Colonic mucosa (tissue), 4 donors: ENCODE measurements around the gene WWC1. TPM values are rescaled to one million over a fixed set of nuclear protein-coding genes. Genes with fewer than 3 reads are reported as not detected.
"Not testable (repeated sequence)": the region's sequence is repeated elsewhere in the genome, so short reads cannot be mapped to it uniquely, and the experiment has no call there.

Experiments
- DNase-seq: peaks from one replicate; pipeline ENCODE4 v3.0.0-alpha.2; 2020
- H3K27ac ChIP-seq: fragments of 200-600 bp; one replicate; pipeline ENCODE4 v1.8.0; 2021
- H3K27me3 ChIP-seq: fragments of 200-600 bp; one replicate; pipeline ENCODE4 v1.8.0; 2021
- H3K36me3 ChIP-seq: fragments of 200-600 bp; one replicate; pipeline ENCODE4 v1.8.0; 2021
- H3K4me1 ChIP-seq: fragments of 200-600 bp; one replicate; pipeline ENCODE4 v1.8.0; 2021; ENCODE audit warnings: mild to moderate bottlenecking
- H3K4me3 ChIP-seq: fragments of 200-600 bp; one replicate; pipeline ENCODE4 v1.8.0; 2021
- H3K9ac ChIP-seq, 2 donors: one replicate each; pipeline ENCODE4 v1.7.0; 2013; ENCODE audit warnings: control low read depth in 2 of 2, low read depth in 2 of 2, low read length in 2 of 2
- H3K9me3 ChIP-seq: fragments of 200-600 bp; one replicate; pipeline ENCODE4 v1.8.0; 2021
- intact Hi-C: fragments of 100-400 bp; cut with DNase I; formaldehyde crosslinking; loops from one replicate; pipeline ENCODE4 v1.14.1; 2022
- total RNA-seq, 2 donors: library from RNA; stranded (reverse); fragmentation: NEBNext Ultra II Directional in 1 of 2; extraction: Animal tissue kit (Norgen Biotek cat#: 25700) in 1 of 2; gene quantifications; one replicate each; pipeline ENCODE4 v1.2.1, GENCODE V29; 2021
- TF ChIP-seq, protein P1 (sequence below): fragments of 200-600 bp; IDR thresholded peaks from one replicate; pipeline ENCODE4 v1.8.0; 2022; ENCODE audit warnings: antibody characterized with exemption, mild to moderate bottlenecking
- donor health status: healthy.
- donor health status: DM: no; HTN: no; CAD: no.
- donor health status: DM: no; HTN: no; CAD: no.

Gene WWC1
- total RNA-seq, 2 donors from 2014 or later = 15.3 to 33.3 TPM

DNA sequence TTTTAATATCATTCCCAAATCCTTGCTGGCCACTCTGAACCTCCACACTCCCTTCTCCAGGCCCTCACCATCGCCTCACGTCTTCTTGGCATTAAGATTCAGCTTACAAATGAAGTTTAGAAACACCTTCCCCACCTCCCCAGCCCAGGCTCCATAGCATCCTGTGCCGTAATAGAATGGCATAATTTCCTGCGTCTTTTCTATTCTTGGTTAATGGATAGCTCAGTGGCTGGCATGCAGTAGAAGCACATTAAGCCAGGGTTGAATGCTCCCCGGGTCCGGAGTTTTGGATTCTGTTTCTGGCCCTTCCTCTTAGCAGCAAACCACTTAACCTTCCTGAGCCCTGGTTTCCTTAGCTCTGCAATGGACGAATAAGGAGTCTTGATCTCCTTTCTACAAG lies 13.8 kb downstream of the WWC1 start:
- DNase-seq = no peak
- Histone ChIP-seq H3K9ac (peak overlapping the region in 1 of 2 donors; percentile 13), H3K4me1 (peaks cover 3% of the 10 kb centered on the region), H3K9me3 (no peaks in the 10 kb centered on the region), H3K36me3 (no peaks in the 10 kb centered on the region), H3K27me3 (no peaks in the 10 kb centered on the region), H3K27ac (no peak overlapping the region), H3K4me3 (no peak overlapping the region)
- intact Hi-C loops = no loop called here
- TF ChIP-seq, protein P1, sequence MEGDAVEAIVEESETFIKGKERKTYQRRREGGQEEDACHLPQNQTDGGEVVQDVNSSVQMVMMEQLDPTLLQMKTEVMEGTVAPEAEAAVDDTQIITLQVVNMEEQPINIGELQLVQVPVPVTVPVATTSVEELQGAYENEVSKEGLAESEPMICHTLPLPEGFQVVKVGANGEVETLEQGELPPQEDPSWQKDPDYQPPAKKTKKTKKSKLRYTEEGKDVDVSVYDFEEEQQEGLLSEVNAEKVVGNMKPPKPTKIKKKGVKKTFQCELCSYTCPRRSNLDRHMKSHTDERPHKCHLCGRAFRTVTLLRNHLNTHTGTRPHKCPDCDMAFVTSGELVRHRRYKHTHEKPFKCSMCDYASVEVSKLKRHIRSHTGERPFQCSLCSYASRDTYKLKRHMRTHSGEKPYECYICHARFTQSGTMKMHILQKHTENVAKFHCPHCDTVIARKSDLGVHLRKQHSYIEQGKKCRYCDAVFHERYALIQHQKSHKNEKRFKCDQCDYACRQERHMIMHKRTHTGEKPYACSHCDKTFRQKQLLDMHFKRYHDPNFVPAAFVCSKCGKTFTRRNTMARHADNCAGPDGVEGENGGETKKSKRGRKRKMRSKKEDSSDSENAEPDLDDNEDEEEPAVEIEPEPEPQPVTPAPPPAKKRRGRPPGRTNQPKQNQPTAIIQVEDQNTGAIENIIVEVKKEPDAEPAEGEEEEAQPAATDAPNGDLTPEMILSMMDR = no peak

DNA sequence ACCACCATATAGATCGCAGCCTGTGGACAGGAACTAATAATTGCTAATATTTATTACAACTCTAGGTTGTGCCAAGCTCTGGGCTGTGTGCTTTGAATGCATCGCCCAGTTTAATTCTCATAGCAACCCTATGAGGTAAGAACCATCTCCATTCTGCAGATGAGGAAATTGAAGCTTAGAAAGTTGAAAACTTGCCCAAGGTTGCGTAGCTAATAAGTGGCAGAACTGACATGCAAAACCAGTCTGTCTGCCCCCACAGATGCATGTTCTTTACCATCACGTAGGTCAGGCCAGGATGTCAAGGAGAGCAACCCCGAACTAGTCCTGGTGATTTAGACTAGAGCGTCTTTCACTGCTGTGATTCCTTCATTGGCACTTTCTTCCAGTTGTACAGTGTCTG lies 15.6 kb downstream of the WWC1 start:
- Histone ChIP-seq H3K4me1 (peaks cover under 1% of the 10 kb centered on the region), H3K27ac (no peak overlapping the region), H3K9me3 (no peaks in the 10 kb centered on the region), H3K9ac (no peak overlapping the region), H3K27me3 (no peaks in the 10 kb centered on the region), H3K36me3 (no peaks in the 10 kb centered on the region), H3K4me3 (no peak overlapping the region)
- TF ChIP-seq, protein P1 = no peak
- DNase-seq = no peak
- intact Hi-C loops = no loop called here

DNA sequence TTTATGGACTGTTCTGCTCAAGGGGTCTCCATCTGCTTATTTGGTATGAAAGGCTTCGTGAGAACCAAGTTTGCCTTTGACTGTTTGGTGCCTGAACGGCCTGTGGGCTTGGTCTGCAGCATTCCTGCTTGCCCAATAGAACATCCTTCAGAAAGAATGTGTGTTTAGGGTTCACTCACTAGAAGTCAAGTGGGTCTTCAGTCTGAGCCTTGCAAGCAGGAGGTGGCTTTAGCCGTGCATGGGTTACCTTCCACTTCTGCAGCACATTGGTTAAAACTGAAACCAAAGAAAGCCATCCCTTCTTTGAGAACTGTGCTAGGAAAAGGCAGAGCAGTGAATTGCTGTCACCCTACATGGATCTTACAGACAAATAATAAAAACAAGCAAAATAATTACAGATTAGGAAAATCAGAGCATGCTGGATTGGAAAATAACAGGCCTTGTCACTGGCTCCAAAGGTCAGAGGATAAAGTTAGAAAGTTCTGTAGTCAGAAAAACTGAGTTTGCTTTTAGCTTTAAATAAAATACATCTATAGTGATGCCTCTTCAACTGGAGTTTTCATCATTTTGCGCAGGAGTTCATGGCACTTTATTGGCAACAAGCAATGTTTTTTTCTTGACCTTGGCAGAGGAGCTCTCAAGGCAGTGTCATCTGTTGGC lies 16.6 kb downstream of the WWC1 start:
- TF ChIP-seq, protein P1 = no peak
- Histone ChIP-seq H3K36me3 (no peaks in the 10 kb centered on the region), H3K4me3 (no peak overlapping the region), H3K27ac (no peak overlapping the region), H3K9ac (no peak overlapping the region), H3K27me3 (no peaks in the 10 kb centered on the region), H3K4me1 (no peaks in the 10 kb centered on the region), H3K9me3 (no peaks in the 10 kb centered on the region)
- intact Hi-C loops = no loop called here
- DNase-seq = no peak

DNA sequence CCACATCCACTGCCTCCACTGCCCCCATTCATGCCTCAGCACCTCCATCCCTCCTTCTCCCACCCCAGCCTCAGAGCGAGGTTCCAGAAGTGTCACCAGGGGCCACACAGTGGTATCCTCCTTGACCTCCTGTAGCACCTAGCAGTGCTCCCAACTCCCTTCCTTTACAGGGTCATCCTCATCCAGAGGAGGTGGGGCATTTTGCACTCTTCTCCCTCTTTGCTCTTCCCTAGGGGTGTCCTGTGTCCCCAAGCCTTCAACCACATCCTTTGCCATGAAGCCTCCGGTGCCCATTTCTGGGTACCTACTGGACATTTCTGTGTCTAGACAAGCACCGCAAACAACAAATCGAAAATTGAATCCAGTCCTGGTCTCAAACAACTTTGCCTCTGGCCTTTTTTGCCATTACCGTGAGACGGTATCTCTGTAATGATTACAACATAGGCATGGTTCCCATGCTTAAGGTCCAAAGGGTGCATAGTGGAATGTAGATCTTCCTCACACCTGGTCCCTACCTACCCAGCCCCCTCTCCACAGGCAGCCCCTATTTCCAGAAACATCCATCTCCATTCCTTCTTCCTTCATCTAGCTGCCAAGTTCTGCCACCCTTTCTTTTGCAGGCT lies 17.6 kb downstream of the WWC1 start:
- Histone ChIP-seq H3K4me1 (no peaks in the 10 kb centered on the region), H3K27me3 (no peaks in the 10 kb centered on the region), H3K4me3 (no peak overlapping the region), H3K27ac (no peak overlapping the region), H3K36me3 (no peaks in the 10 kb centered on the region), H3K9ac (no peak overlapping the region), H3K9me3 (no peaks in the 10 kb centered on the region)
- TF ChIP-seq, protein P1 = no peak
- intact Hi-C loops = no loop called here
- no peak for DNase-seq

DNA sequence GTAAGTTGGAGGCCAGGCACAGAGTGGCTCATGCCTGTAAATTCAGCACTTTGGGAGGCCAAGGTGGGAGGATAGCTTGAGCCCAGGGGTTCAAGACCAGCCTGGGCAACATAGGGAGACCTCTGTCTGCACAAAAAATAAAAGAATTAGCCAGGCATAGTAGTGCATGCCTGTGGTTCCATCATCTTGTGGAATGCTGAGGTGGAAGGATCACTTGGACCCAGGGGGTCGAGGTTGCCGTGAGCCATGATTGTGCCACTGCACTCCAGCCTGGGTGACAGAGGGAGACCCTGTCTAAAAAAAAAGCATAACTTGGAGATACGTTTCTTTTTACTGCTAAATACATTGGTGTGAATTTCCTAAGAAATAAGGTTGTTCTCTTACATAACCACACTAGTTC lies 19.1 kb downstream of the WWC1 start:
- H3K9ac ChIP-seq, H3K27me3 ChIP-seq, H3K36me3 ChIP-seq, H3K4me3 ChIP-seq, intact Hi-C loops, H3K9me3 ChIP-seq, DNase-seq, H3K4me1 ChIP-seq, H3K27ac ChIP-seq: not testable (repeated sequence)

DNA sequence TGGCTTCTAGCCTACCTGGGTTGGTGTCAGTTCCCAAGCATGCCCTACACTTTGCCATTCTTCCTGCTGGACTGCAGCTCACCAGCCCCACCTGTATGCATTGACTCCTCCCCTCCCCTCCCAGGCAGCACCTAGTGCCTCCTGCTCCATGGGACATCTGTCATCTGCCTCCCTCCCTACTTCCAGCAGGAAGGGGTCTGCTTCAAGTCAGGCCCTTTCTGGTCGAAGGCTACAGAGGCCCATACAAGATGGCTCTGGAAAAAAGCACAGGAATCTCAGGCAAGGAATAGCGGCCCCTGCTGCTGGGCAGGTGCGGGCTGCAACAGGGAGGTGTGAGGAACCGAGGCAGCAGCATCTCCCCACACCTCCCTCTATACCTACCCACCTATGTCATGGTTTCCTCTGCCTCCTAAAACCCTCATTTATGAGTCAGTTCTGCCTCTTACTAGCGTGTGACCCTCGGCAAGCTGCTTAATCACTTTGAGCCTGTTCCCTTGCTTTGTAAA lies 19.7 kb downstream of the WWC1 start:
- peak; percentile 67 for DNase-seq
- Histone ChIP-seq H3K36me3 (no peaks in the 10 kb centered on the region), H3K9me3 (no peaks in the 10 kb centered on the region), H3K27ac (no peak overlapping the region), H3K27me3 (no peaks in the 10 kb centered on the region), H3K4me3 (no peak overlapping the region), H3K4me1 (peaks cover 6% of the 10 kb centered on the region), H3K9ac (no peak overlapping the region)
- TF ChIP-seq, protein P1 = no peak
- intact Hi-C loops = no loop called here
